SKM-1 (cell line): ENCODE measurements around the gene CDH18.

ENCODE experiments used
- DNase-seq: peaks from one replicate; lab custom pipeline; 2025; ENCODE audit not compliant: unreplicated experiment; lab: John Stamatoyannopoulos, UW

Gene CDH18, protein sequence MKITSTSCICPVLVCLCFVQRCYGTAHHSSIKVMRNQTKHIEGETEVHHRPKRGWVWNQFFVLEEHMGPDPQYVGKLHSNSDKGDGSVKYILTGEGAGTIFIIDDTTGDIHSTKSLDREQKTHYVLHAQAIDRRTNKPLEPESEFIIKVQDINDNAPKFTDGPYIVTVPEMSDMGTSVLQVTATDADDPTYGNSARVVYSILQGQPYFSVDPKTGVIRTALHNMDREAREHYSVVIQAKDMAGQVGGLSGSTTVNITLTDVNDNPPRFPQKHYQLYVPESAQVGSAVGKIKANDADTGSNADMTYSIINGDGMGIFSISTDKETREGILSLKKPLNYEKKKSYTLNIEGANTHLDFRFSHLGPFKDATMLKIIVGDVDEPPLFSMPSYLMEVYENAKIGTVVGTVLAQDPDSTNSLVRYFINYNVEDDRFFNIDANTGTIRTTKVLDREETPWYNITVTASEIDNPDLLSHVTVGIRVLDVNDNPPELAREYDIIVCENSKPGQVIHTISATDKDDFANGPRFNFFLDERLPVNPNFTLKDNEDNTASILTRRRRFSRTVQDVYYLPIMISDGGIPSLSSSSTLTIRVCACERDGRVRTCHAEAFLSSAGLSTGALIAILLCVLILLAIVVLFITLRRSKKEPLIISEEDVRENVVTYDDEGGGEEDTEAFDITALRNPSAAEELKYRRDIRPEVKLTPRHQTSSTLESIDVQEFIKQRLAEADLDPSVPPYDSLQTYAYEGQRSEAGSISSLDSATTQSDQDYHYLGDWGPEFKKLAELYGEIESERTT

DNA sequence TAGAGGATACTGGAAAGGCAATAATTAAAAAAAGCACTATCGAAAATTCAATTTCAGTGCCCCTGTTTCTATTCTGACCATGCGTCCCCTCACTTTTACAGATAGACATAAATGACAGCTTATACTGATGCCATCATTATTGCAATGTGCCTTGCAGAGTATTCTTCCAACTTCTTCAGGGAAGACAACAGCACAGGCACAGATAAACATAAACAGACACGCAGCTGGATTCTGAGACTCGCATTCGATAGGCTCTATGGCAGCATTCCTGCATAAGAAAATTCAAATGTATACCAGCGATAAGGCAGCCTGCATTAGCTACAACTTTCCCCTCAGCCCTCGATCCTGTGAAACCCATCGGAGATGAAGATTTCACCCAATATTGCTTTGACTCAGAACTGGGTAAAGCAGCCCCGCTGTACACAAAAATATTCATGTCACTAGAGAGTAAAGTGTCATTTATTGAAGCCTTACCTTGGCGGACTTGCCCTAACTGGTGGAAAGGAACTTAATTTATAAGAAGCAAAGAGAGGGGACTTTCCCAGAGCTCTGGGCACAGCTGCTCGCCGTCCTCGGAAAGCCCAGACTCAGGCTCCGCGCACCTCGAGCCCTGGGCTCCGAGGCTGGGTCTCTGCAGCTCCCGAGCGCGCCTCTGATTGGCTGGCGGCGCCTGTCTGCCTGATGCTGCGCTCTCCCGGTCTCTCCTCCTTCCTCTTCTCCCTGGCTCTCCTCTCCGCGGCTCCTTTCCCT is at the start of gene CDH18:
Gene CDH18, minus strand, starts transcription at position 589 of the 750 bp plus-strand sequence. CDS start 149,214 bp downstream, outside the sequence.
- DNase-seq: no peak

DNA sequence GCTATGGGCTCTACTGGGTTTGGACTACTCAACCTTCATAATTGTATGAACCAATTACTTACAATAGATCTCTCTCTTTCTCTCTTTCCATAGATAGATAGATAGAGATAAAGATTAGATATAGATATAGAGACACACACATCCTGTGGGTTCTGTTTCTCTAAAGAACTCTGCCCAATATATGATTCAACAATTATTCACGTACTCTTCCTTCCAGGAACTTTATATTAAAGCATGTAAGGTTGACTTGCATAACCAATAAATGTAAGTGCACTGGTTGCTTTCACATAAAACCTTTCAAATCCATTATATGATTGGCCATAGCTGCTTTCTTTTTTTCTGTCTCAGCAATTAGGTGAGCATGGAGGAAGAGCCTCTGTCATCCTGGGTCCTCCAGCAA is 46.7 kb upstream of the CDH18 start:
- DNase-seq: no peak

DNA sequence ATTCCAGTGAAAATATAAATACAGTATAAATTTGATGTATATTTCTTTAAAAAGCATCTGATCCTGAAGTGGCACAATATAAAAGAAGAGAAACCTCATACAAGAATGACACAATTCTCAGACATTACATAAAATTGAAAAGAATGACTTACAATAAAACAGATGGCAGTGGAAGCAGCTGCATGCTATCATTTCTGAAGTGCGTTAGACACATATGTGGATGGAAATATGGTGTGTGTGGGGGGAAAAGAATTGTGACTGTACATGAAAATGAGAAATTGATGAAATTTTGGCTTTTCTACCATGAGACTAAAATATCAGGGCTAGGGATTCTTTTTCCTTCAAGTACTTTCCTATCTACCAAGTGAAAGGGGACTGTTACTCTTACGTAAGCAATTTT is 45.9 kb upstream of the CDH18 start:
- no peak for DNase-seq

DNA sequence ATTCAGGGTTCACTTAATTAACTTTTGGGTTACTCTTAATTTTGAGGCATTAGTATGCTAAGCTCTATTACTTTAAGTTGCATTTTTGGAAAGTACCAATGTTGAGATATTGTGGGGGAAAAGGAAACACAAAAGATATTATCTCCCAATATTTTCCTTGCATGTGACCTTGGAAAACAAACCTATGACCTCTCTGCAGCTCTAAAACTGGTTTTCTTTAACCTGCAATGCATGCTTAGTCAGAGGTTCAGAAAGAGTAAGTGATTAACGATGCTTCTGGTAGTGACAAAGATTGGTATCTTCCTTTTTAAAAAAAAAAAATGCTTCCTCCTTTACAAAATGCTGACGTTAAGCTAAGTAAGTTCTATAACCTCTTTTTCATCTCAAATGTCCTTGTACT is 44.9 kb upstream of the CDH18 start:
- DNase-seq: no peak

DNA sequence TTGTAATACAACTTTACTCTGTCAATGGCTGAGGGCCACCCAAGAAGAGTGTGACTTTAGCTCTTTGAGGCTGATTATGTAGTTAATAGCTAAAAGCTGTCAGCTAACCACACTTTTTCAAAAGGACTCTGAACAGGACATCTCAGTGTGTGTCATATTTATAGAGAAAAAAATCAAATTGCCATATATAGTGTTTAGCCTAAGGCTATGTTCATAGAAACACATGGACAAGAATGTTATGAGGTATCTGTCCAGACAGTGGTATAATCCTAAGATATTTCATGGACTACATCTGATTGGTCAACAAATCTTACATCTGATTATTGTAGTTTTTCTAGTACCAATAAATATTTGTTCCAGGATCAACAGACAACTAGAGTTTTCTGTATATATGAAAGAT is 42.1 kb upstream of the CDH18 start:
- no peak for DNase-seq

DNA sequence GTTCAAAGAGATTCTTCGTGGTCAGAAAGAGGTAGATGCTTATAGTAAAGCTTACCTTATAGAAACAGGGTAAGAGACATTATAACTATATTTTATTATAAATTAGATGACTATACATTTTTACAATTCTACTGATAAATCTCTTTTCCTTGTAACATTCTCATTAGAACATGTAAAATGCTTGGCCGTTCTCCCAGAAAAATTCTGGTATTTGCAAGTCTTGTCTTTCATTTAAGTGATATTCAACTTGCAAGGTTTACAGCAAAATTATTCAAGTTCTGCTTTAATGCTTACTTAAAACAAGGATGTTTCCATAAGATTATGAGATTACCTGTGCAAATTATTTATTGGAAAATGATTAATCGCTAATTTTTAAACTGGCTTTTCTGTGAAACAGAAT is 41.3 kb upstream of the CDH18 start:
- no peak for DNase-seq

DNA sequence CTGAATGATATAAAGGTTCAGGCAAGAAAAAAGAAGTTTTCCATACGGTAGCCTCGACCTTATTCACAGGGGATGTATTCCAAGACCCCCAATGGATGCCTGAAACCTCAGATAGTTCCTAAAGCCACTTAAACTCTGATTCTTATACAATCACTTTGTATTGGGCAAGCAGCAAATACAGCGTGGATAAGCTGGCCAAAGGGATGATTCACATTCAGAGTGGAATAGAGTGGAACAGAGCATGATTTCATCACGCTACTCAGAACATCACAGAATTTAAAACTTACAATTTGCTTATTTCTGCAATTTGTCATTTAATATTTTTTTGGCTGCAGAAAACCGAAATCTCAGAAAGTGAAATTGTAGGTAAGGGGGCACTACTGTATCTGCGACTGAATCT is 40.5 kb upstream of the CDH18 start:
- DNase-seq: no peak

DNA sequence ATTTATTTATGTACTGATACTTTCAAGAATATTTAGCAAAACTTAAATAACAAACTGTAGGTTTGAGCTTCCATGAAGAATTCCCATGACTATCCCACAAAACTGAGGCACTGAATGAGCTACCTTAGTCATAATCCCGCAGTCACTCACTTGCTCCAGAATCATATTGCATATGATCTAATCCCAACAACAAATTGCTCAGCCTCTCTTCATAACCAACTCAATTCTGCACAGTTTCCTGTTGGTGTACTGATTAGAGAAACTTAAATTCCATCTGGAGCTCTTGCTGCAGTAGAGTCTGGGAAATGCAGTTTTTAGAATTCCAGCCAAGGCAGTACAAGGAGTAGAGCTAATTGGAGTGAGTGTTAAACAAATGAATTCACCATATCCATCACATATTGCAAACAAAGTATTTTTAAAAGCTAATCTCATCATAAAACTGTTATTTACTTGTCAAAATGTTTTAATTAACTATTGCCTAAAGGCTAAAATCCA is 35.7 kb upstream of the CDH18 start:
- DNase-seq: no peak

DNA sequence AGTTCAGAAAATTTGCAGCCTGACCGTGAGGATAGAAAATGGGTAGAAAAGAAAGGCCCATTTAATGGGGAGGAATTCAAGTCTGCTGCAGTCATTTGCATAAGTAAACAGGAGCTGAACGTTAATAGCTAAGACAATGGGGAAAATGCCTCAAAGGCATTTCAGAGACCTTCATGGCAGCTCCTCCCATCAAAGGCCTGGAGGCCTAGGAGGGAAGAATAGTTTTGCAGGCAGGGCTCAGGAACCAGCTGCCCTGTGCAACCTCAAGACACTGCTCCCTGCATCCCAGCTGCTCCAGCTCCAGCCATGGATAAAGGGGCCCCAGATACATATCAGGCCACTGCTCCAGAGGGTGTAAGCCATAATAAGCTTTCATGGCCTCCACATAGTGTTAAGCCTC is 32.2 kb upstream of the CDH18 start:
- no peak for DNase-seq

DNA sequence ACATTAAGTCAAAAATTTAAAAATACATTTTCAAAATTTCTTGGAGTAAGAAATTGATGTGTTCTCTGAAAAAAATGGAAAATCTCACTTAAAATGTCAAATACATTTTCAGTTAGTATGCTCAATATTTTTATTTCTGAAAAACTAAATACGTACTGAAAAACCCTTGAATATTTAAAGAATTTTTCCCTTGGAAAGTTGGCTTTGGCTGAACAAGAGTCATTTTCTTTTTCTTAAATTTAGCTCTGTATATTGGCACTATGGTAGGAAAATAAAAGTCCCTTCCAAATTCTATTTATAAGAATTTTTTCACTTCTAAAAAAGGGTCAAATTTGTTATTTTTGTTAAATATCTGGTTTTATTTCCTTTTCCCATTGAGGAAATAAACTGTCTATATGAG is 29.0 kb upstream of the CDH18 start:
- no peak for DNase-seq

DNA sequence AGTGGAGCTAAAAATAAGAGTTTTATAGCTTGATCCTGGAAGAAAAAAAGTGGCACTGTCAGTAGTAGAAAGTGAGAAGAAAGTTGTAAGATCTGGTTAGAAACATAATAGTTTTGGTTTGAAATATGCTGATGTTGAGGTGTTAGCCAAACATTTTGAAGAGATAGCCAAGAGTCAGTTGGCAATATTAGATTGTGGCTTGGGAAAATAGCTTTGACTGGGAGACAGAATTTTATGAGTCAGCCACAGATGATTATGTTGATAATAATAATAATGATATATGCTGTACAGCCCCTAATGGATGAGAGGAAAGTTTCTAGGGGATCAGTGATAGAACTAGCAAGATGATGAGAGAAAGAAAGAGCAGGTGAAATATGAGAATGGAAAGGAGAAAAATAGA is 12.4 kb upstream of the CDH18 start:
- no peak for DNase-seq

DNA sequence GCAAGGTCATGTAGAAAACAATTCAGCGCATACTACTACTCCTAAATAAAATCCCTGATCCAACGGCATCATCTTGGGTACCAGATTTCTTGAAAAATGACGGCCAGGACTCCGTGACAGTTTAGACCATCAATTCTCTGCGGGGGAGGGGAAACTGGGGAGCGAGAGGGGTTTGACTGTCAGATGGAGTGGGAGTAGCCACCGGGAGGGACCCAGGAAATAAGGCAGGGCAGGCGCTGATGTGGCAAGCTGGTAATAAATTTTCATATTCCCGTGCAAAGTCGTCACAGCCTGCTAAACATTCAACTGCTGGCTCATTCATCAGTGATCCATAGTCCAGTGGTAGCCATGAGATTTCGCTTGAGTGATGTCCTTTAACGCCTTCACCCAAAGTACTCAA is 457 bp upstream of the CDH18 start:
- DNase-seq: no peak

DNA sequence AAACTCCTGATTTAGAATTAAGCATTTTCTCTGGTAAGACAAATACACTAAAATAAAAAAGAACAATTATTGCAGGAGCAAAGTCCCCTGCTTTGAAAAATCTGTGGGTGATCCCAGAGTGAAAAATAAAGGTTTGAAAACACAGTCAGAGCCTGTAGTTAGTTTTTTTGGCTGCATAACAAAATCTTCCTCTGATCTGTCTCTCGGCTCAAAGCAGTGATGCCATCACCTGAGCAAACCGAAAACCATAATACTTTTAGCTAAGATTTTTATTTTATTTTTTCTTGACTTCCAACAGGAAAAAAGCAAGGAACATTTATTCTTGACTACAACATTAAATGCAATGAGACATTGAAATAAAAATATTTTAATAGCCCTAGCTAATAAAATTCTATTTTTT is 1.2 kb downstream of the CDH18 start:
- no peak for DNase-seq

DNA sequence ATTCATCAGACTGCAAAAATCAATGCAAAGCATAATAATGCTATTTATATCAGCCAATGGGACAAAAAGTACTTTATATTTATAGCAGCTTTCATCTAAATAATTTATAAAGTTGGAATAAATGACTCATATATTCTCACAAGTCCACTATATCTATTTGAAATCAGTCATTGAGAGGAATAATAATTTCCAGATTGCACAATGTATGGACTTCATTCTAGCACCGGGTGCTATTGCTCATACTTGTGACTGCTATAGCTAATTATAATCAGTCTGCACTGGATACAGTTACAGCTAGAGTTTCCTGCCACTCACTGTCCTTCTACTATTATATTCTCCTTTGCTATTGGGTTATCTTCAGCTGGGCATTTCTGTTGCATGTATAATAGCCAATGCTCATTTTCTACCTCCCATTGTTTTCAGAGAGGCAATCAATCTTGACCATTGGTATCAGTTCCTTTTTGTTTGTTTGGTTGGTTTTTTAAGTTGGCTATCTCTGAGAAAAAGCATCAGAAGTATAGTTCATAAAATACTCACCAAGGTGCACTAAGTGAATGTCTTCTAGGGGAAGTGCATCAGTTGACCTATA is 1.9 kb downstream of the CDH18 start:
- DNase-seq: no peak

DNA sequence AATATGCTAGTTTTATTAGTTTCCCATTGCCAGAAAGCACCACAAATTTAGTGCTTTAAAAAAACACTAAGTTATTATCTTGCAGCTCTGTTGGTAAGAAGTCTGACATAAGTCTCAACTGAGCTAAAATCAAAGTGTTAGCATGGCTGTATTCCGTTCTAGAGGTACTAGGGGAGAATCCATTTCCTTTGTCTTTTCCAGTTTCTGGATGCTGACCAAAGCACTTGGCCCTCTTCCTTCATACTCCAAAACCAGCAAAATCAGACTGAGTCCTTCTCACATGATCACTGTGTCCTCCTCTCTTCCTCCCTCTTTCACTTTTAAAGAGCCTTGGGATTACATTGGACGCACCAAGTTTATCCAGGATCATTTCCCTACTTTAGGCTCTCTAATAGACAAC is 9.5 kb downstream of the CDH18 start:
- DNase-seq: no peak

DNA sequence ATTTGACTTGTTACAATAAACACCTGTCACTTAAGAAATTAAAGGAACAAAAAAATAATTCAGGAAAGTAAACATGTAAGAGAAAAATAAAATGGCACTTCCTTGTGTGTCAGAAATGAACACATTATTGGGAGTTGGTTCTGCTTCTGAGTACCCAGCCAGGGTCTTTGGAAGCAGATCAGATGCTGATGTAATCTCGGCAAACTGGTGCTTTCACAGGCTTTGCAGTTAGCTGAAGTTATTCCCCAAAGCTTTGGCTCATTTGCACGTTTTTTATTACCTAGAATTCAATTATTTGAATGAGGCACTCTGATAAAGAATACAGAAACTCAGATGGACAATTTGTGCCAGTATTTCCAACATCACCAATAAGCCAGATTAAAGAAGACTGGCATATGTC is 10.9 kb downstream of the CDH18 start:
- DNase-seq: no peak

DNA sequence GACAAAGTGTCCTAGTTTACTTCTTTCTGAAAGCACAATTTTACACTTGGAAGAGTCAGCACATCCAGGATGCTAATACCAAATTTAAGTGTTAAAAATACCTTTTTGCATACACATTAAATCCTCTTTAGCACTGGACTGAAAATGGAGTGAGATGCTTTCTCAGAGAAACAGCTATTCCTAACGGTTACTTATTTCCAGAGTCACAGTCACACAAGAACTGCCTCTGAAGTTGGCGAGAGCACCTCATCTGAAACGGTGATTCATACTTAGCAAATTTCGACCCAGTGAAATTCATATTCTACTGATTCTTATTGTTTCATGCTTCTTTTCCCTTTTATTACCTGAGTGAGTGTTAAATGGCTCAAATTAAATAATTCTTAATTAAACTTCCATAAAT is 12.2 kb downstream of the CDH18 start:
- no peak for DNase-seq

DNA sequence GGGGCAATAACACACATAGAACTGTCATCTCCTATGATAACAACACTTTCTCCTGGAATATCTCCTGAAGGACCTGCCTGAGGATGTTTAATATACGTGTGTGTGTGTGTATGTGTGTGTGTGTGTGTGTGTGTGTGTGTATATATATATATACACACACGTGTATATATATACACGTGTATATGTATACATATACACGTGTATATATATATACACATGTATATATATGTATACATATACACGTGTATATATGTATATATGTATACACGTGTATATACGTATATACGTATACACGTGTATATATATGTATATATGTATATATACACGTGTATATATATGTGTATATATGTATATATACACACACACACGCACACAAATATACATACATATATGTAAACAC is 27.5 kb downstream of the CDH18 start:
- DNase-seq: no peak

DNA sequence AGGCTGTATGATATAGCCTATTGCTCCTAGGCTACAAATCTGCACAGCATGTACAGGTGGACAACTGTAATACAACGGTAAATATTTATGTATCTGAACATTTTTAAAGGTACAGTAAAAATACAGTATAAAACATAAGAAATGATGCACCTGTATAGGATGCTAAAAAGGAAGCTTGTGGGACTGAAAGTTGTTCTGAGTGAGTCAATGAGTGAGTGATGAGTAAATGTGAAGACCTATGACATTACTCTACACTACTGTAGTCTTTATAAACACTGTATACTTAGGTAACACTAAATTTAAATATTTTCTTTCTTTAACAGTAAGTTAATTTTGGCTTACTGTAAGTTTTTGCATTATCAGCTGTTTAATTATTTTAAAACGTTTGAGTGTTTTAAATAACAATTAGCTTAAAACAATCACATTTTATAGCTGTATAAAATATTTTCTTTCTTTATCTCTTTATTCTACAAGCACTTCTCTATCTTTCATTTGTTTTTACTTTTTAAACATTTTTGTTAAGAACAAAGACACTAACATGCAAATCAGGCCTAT is 28.1 kb downstream of the CDH18 start:
- no peak for DNase-seq

DNA sequence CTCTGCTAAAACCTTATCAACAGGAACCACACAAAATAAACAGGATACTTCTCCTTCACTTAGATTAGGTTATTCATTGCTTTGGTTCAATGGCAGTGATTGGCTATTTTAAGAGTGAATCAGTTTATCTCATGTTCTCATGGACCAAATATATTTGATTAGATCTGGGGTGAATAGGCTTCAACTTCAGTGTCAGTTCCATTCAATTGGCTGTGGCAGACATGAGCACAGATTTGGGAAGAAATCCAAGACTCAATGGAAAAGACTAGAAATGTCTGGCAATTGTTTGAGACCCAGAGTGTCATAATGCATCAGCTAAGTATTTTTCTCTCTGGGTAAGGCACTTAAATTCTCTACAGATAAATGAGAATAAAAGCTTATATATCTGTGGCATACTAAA is 37.1 kb downstream of the CDH18 start:
- no peak for DNase-seq

DNA sequence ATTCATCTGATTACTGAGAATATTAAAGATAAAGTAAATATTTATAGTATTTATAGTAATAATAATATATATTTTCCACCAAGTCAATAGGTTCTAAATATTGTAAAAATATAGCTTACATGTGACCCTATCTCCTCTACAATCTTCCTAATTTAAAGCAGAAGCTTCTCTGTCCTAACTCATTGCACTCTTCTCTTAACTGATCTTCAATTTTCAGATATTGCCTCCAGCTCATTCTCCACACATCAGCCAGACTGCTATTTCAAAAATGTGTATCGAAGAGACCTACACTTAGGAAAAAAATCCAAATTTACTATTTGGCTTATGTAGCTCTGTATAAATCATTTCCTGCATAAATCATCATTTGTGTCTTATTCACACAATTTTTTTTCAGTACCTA is 47.8 kb downstream of the CDH18 start:
- DNase-seq: no peak
